ENCODE measurements around the gene TBC1D4.

DNA sequence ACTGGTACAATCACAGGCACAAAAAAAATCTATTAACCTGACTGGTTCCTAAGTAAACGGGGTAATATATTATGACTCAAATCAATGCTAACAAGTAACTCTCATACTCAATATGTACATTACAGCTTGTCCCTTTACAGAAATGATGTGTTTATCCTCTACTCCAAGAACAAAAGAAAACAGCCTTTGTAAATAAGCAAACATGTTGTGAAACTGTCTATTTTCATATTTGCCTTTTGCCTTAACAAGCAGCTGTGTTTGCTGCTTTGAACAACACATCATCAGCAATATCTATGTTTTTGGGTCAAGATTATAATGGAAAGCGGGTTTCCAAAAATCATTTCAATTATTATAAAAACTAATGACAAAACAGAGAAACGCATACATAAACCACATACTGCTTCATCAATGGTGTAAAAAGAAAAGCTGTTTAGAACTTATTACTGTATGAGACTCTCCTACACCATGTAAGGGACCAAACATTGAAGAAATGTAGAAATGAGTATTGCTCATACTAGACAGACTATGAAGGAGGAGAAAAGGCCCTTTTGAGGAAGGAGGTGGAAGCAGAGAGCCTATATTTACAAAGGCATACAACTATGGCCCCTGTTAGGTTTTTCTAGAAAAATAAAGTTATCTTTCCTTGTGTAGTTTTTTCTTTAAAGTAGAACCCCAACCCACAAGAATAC, 14.8 kb downstream of the TBC1D4 start:
- TF ChIP-seq, protein P1, sequence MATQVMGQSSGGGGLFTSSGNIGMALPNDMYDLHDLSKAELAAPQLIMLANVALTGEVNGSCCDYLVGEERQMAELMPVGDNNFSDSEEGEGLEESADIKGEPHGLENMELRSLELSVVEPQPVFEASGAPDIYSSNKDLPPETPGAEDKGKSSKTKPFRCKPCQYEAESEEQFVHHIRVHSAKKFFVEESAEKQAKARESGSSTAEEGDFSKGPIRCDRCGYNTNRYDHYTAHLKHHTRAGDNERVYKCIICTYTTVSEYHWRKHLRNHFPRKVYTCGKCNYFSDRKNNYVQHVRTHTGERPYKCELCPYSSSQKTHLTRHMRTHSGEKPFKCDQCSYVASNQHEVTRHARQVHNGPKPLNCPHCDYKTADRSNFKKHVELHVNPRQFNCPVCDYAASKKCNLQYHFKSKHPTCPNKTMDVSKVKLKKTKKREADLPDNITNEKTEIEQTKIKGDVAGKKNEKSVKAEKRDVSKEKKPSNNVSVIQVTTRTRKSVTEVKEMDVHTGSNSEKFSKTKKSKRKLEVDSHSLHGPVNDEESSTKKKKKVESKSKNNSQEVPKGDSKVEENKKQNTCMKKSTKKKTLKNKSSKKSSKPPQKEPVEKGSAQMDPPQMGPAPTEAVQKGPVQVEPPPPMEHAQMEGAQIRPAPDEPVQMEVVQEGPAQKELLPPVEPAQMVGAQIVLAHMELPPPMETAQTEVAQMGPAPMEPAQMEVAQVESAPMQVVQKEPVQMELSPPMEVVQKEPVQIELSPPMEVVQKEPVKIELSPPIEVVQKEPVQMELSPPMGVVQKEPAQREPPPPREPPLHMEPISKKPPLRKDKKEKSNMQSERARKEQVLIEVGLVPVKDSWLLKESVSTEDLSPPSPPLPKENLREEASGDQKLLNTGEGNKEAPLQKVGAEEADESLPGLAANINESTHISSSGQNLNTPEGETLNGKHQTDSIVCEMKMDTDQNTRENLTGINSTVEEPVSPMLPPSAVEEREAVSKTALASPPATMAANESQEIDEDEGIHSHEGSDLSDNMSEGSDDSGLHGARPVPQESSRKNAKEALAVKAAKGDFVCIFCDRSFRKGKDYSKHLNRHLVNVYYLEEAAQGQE (IDR thresholded peaks at IDR 0.05; ENCODE audit: insufficient read depth in 1 of 2, low read depth in 2 of 2, low read length in 2 of 2): no peak
- TF ChIP-seq POLR2AphosphoS5 (IDR thresholded peaks at IDR 0.05; ENCODE audit: low read depth, low read length): no peak
- TF ChIP-seq SIN3A (IDR thresholded peaks at IDR 0.05; ENCODE audit: borderline replicate concordance, insufficient read depth, low read length): no peak
- no peak for TF ChIP-seq TAF1 (IDR thresholded peaks at IDR 0.05; ENCODE audit: borderline replicate concordance, insufficient read depth, low read length)
